ENCODE data around the gene UPK3BL2.
"Not testable (repeated sequence)": the region's sequence is repeated elsewhere in the genome, so short reads cannot be mapped to it uniquely, and the experiment has no call there.

UPK3BL2 gene

GRCh38 chr7:102542083-102542482 lies 1.4 kb downstream of the UPK3BL2 start:
- not testable (repeated sequence) for H3K23ac ChIP-seq (ENCODE audit: low read depth, low read length, poor library complexity); H3K36me3 ChIP-seq (replicated peaks in 1 of 2; ENCODE audit: control insufficient read depth in 2 of 2, insufficient read depth in 2 of 2, low read length in 2 of 2); H2BK5ac ChIP-seq (ENCODE audit: low read length); H2BK15ac ChIP-seq (ENCODE audit: low read length); H2BK12ac ChIP-seq (ENCODE audit: low read length); H2AK5ac ChIP-seq (ENCODE audit: low read depth, low read length); H4K8ac ChIP-seq (ENCODE audit: low read depth, low read length); H3K4me3 ChIP-seq (ENCODE audit: low read length in 2 of 2); H3K4me1 ChIP-seq (ENCODE audit: control insufficient read depth in 2 of 2, insufficient read depth in 1 of 2, low read depth in 1 of 2, low read length in 2 of 2); H3K27me3 ChIP-seq (ENCODE audit: control insufficient read depth in 3 of 3, insufficient read depth in 3 of 3, low read depth in 1 of 3, low read length in 3 of 3); H2BK120ac ChIP-seq (ENCODE audit: low read depth, low read length); H3K9ac ChIP-seq (ENCODE audit: low read depth, low read length, poor library complexity); DNase-seq (ENCODE audit: low spot score); H3K4me2 ChIP-seq (ENCODE audit: insufficient read depth, low read length, poor library complexity, severe bottlenecking); H3K27ac ChIP-seq (replicated peaks; ENCODE audit: low read length); H4K91ac ChIP-seq (ENCODE audit: low read depth, low read length, poor library complexity); H3K9me3 ChIP-seq (replicated peaks in 1 of 2; ENCODE audit: control insufficient read depth in 2 of 2, insufficient read depth in 1 of 2, low read depth in 1 of 2, low read length in 2 of 2); H2AFZ ChIP-seq (ENCODE audit: low read length); H3K18ac ChIP-seq (ENCODE audit: low read length); H3K79me1 ChIP-seq (ENCODE audit: low read depth, low read length); H3K4ac ChIP-seq (ENCODE audit: low read length); H3K14ac ChIP-seq (ENCODE audit: low read length)
- WGBS, 2 donors (ENCODE audit: extremely low coverage in 2 of 2, insufficient read length in 2 of 2, insufficient replicate concordance in 1 of 2): no CpG with 5 or more reads among the region's 8 CpGs

DNA sequence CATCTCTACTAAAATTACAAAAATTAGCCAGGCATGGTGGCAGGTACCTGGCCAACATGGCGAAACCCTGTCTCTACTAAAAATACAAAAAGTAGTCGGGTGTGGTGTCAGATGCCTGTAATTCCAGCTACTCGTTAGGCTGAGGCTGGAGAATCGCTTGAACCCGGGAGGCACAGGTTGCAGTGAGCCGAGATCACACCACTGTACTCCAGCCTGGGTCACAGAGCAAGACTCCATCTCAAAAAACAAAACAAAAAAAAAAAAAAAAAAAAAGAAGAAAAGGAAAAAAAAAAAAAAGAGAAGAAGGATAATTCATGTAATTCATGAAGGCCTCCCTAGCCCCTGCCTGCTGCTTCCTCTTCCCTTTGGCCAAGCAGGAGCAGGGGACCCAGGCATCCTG lies 2.9 kb downstream of the UPK3BL2 start:
- not testable (repeated sequence) for H3K14ac ChIP-seq (ENCODE audit: low read length); H2AFZ ChIP-seq (ENCODE audit: low read length); H3K4ac ChIP-seq (ENCODE audit: low read length); H3K4me3 ChIP-seq (ENCODE audit: low read length in 2 of 2); H3K27ac ChIP-seq (replicated peaks; ENCODE audit: low read length); H3K79me1 ChIP-seq (ENCODE audit: low read depth, low read length); H3K4me2 ChIP-seq (ENCODE audit: insufficient read depth, low read length, poor library complexity, severe bottlenecking); H2BK120ac ChIP-seq (ENCODE audit: low read depth, low read length); H4K8ac ChIP-seq (ENCODE audit: low read depth, low read length); H2BK15ac ChIP-seq (ENCODE audit: low read length); H2BK12ac ChIP-seq (ENCODE audit: low read length); H2BK5ac ChIP-seq (ENCODE audit: low read length); H3K18ac ChIP-seq (ENCODE audit: low read length); H3K36me3 ChIP-seq (replicated peaks in 1 of 2; ENCODE audit: control insufficient read depth in 2 of 2, insufficient read depth in 2 of 2, low read length in 2 of 2); H3K9ac ChIP-seq (ENCODE audit: low read depth, low read length, poor library complexity); H3K4me1 ChIP-seq (ENCODE audit: control insufficient read depth in 2 of 2, insufficient read depth in 1 of 2, low read depth in 1 of 2, low read length in 2 of 2); H4K91ac ChIP-seq (ENCODE audit: low read depth, low read length, poor library complexity); DNase-seq (ENCODE audit: low spot score); H3K23ac ChIP-seq (ENCODE audit: low read depth, low read length, poor library complexity); H3K27me3 ChIP-seq (ENCODE audit: control insufficient read depth in 3 of 3, insufficient read depth in 3 of 3, low read depth in 1 of 3, low read length in 3 of 3); H2AK5ac ChIP-seq (ENCODE audit: low read depth, low read length); H3K9me3 ChIP-seq (replicated peaks in 1 of 2; ENCODE audit: control insufficient read depth in 2 of 2, insufficient read depth in 1 of 2, low read depth in 1 of 2, low read length in 2 of 2)
- no CpG with 5 or more reads among the region's 6 CpGs for WGBS, 2 donors (ENCODE audit: extremely low coverage in 2 of 2, insufficient read length in 2 of 2, insufficient replicate concordance in 1 of 2)

DNA sequence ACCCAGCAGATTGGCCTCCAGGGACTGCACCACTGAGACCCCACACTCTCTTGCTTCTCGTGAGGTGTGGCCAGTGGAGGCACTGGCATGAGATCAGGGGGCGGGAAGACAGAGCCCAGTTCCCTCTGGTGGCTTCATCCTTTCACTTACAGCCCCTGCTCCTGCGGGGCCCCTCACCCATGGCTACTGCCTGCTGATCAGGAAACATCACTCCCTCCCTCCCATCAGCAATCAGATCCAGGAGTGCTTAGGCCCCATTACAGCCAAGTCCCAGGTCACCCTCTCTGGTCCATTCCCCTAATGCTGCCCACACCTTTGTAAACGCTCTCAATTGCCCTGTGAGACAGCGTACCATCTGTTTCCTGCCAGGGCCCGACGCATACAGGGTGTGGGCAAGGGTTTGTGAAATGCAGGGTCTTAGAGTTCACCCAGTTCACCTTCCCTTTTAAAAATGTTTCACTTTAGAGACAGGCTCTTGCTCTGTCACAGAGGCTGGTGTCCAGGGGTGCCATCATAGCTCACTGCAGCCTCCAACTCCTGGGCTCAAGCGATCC lies 8.4 kb downstream of the UPK3BL2 start:
- H3K4me3 ChIP-seq (ENCODE audit: low read length in 2 of 2); H3K4me2 ChIP-seq (ENCODE audit: insufficient read depth, low read length, poor library complexity, severe bottlenecking); H3K14ac ChIP-seq (ENCODE audit: low read length); H3K23ac ChIP-seq (ENCODE audit: low read depth, low read length, poor library complexity); H3K18ac ChIP-seq (ENCODE audit: low read length); H3K79me1 ChIP-seq (ENCODE audit: low read depth, low read length); H2BK120ac ChIP-seq (ENCODE audit: low read depth, low read length); H3K4ac ChIP-seq (ENCODE audit: low read length); H4K8ac ChIP-seq (ENCODE audit: low read depth, low read length); H2BK5ac ChIP-seq (ENCODE audit: low read length); H2AK5ac ChIP-seq (ENCODE audit: low read depth, low read length); H2BK12ac ChIP-seq (ENCODE audit: low read length); H3K4me1 ChIP-seq (ENCODE audit: control insufficient read depth in 2 of 2, insufficient read depth in 1 of 2, low read depth in 1 of 2, low read length in 2 of 2); H4K91ac ChIP-seq (ENCODE audit: low read depth, low read length, poor library complexity); H3K9ac ChIP-seq (ENCODE audit: low read depth, low read length, poor library complexity); H3K27ac ChIP-seq (replicated peaks; ENCODE audit: low read length); H2AFZ ChIP-seq (ENCODE audit: low read length); DNase-seq (ENCODE audit: low spot score); H2BK15ac ChIP-seq (ENCODE audit: low read length); H3K27me3 ChIP-seq (ENCODE audit: control insufficient read depth in 3 of 3, insufficient read depth in 3 of 3, low read depth in 1 of 3, low read length in 3 of 3); H3K9me3 ChIP-seq (replicated peaks in 1 of 2; ENCODE audit: control insufficient read depth in 2 of 2, insufficient read depth in 1 of 2, low read depth in 1 of 2, low read length in 2 of 2); H3K36me3 ChIP-seq (replicated peaks in 1 of 2; ENCODE audit: control insufficient read depth in 2 of 2, insufficient read depth in 2 of 2, low read length in 2 of 2): not testable (repeated sequence)
- no CpG with 5 or more reads among the region's 8 CpGs for WGBS, 2 donors (ENCODE audit: extremely low coverage in 2 of 2, insufficient read length in 2 of 2, insufficient replicate concordance in 1 of 2)

GRCh38 chr7:102532127-102532526 lies 11.4 kb downstream of the UPK3BL2 start:
- H2BK5ac ChIP-seq (ENCODE audit: low read length); H3K4me1 ChIP-seq (ENCODE audit: control insufficient read depth in 2 of 2, insufficient read depth in 1 of 2, low read depth in 1 of 2, low read length in 2 of 2); H2BK12ac ChIP-seq (ENCODE audit: low read length); H2AFZ ChIP-seq (ENCODE audit: low read length); H3K79me1 ChIP-seq (ENCODE audit: low read depth, low read length); H3K4ac ChIP-seq (ENCODE audit: low read length); DNase-seq (ENCODE audit: low spot score); H3K4me2 ChIP-seq (ENCODE audit: insufficient read depth, low read length, poor library complexity, severe bottlenecking); H3K9ac ChIP-seq (ENCODE audit: low read depth, low read length, poor library complexity); H4K8ac ChIP-seq (ENCODE audit: low read depth, low read length); H2BK120ac ChIP-seq (ENCODE audit: low read depth, low read length); H2AK5ac ChIP-seq (ENCODE audit: low read depth, low read length); H3K9me3 ChIP-seq (replicated peaks in 1 of 2; ENCODE audit: control insufficient read depth in 2 of 2, insufficient read depth in 1 of 2, low read depth in 1 of 2, low read length in 2 of 2); H2BK15ac ChIP-seq (ENCODE audit: low read length); H3K18ac ChIP-seq (ENCODE audit: low read length); H3K27ac ChIP-seq (replicated peaks; ENCODE audit: low read length); H3K14ac ChIP-seq (ENCODE audit: low read length); H4K91ac ChIP-seq (ENCODE audit: low read depth, low read length, poor library complexity); H3K36me3 ChIP-seq (replicated peaks in 1 of 2; ENCODE audit: control insufficient read depth in 2 of 2, insufficient read depth in 2 of 2, low read length in 2 of 2); H3K23ac ChIP-seq (ENCODE audit: low read depth, low read length, poor library complexity); H3K4me3 ChIP-seq (ENCODE audit: low read length in 2 of 2); H3K27me3 ChIP-seq (ENCODE audit: control insufficient read depth in 3 of 3, insufficient read depth in 3 of 3, low read depth in 1 of 3, low read length in 3 of 3): not testable (repeated sequence)
- no CpG with 5 or more reads among the region's 2 CpGs for WGBS, 2 donors (ENCODE audit: extremely low coverage in 2 of 2, insufficient read length in 2 of 2, insufficient replicate concordance in 1 of 2)

Measured in neuronal stem cell (in vitro differentiated cells).